Measurements from ENCODE around the gene NID2.

DNA sequence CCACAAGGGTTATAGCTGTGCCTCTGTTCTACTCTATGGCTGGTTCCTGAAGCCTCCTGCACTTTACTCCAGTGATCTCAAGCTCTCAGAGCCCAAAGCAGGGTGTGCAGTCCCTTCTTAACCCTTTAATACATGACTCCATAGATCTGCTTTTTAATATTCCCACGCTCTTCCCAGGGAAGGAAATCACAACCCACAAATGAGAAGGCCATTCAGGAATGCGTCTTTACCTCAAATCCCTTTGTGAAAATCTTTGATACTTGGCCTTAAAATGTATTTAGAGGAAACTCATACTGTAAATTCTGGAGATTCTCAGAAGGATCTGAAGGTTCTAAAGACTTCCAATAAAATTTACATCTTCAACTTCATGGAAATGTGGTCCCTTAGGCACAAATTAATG, 17.0 kb downstream of the NID2 start:
- TF ChIP-seq CTCF (conservative IDR thresholded peaks at IDR 0.05; ENCODE audit: low read depth, low read length): no peak
- no peak for TF ChIP-seq EZH2 (IDR thresholded peaks at IDR 0.05; ENCODE audit: borderline replicate concordance, low read depth, low read length, poor library complexity, severe bottlenecking)

Data from A673 (cell line).